ENCODE data around the gene BORCS5. TPM values are rescaled to one million over a fixed set of nuclear protein-coding genes. Genes with fewer than 3 reads are reported as not detected.

The BORCS5 gene
- total and polyA plus RNA-seq, 7 donors, result 4.3 to 13.3 (median 11.0) TPM

- 56 to 67% (median 60%) methylated on average over 5 of the region's 5 CpGs for WGBS, 3 donors
- intact Hi-C loops (cut with DNase I), result no loop called here
- no peak overlapping the region for H3K27ac ChIP-seq
Observed at GRCh38 chr12:12397184-12397583, 40.3 kb downstream of the BORCS5 start.

GRCh38 chr12:12398026-12398859 is 41.4 kb downstream of the BORCS5 start:
- no peak overlapping the region for H3K4me3 ChIP-seq
- ATAC-seq, result peak; percentile 64 to 92 (median 81)
- peak overlapping the region; percentile 43 for H3K27ac ChIP-seq
- no peak for TF ChIP-seq CTCF (IDR thresholded peaks at IDR 0.05)
- WGBS, 3 donors, result 53 to 59% (median 55%) methylated on average over 7 of the region's 7 CpGs
- peak; percentile 60 to 71 for DNase-seq
- no peaks in the 10 kb centered on the region for H3K27me3 ChIP-seq (ENCODE audit: insufficient read depth in 3 of 3, low read length in 2 of 3)
- intact Hi-C loops (cut with DNase I), result no loop called here
- no peaks in the 10 kb centered on the region for H3K9me3 ChIP-seq
- no peaks in the 10 kb centered on the region for H3K36me3 ChIP-seq (ENCODE audit: insufficient read depth in 1 of 2, low read depth in 1 of 2)
- H3K4me1 ChIP-seq, result no peaks in the 10 kb centered on the region

More at GRCh38 chr12:12397184-12397583, 40.3 kb downstream of the BORCS5 start:
- no peaks in the 10 kb centered on the region for H3K36me3 ChIP-seq (ENCODE audit: insufficient read depth in 1 of 2, low read depth in 1 of 2)
- DNase-seq (no peak), ATAC-seq (no peak)
- H3K9me3 ChIP-seq, result no peaks in the 10 kb centered on the region
- TF ChIP-seq CTCF (IDR thresholded peaks at IDR 0.05), result no peak
- H3K27me3 ChIP-seq (ENCODE audit: insufficient read depth in 3 of 3, low read length in 2 of 3), result no peaks in the 10 kb centered on the region
- H3K4me3 ChIP-seq, result no peak overlapping the region
- no peaks in the 10 kb centered on the region for H3K4me1 ChIP-seq

DNA sequence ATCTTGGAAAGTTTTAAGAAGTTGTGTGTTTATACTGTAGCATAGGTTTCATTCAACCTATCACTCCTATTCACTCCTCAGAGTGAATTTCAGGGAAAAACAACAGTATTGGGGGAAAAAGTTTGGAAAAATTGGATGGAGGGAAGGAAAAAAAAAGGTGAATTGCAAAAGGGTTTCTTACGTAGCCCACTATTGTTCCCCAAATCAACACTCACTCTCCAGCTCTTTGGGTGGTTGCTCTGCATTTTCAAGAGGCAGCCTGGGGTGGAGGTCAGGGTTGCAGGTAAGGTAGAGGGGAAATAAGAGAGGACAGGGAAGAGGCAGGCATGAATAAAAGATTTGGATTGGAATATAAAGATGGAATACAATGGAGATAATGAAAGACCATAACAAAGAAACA is 42.3 kb downstream of the BORCS5 start:
- no peaks in the 10 kb centered on the region for H3K27me3 ChIP-seq (ENCODE audit: insufficient read depth in 3 of 3, low read length in 2 of 3)
- H3K36me3 ChIP-seq (ENCODE audit: insufficient read depth in 1 of 2, low read depth in 1 of 2), result no peaks in the 10 kb centered on the region
- H3K4me3 ChIP-seq, result no peak overlapping the region
- no peaks in the 10 kb centered on the region for H3K4me1 ChIP-seq
- intact Hi-C loops (cut with DNase I), result no loop called here
- DNase-seq, result no peak
- H3K27ac ChIP-seq, result peak overlapping the region; percentile 12
- WGBS, 3 donors, result 96 to 100% (median 97%) methylated on average over 1 of the region's 1 CpG
- no peak for ATAC-seq
- H3K9me3 ChIP-seq, result no peaks in the 10 kb centered on the region
- TF ChIP-seq CTCF (IDR thresholded peaks at IDR 0.05), result no peak

DNA sequence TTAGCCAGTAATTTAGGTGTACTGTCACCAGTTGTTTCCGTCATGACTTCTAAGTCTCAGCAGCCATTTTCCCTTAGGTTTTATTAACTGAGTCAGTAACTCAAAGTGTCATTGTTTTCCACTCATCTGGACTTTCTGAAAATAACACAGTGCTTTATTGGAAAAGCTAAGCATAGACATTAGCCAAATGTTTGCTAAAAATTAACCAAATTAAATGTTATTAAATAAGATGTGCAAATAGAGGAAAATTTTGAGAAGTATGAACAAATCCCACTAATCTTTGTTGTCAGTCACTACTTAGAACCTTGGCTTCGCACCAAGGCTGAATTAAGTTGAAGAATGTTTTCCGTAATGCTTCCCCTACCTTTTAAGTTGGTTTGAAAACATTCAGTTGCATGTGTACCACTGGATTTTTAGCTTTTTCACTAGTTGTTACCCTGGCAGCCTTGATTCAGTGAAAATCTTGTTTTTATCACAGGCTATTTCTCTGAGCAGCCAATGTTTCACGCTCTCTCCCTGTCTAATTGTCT is 43.0 kb downstream of the BORCS5 start:
- Histone ChIP-seq H3K4me1 (no peaks in the 10 kb centered on the region), H3K4me3 (no peak overlapping the region), H3K27me3 (ENCODE audit: insufficient read depth in 3 of 3, low read length in 2 of 3) (no peaks in the 10 kb centered on the region), H3K27ac (no peak overlapping the region), H3K9me3 (no peaks in the 10 kb centered on the region), H3K36me3 (ENCODE audit: insufficient read depth in 1 of 2, low read depth in 1 of 2) (no peaks in the 10 kb centered on the region)
- ATAC-seq, result no peak
- 78 to 87% (median 80%) methylated on average over 4 of the region's 4 CpGs for WGBS, 3 donors
- intact Hi-C loops (cut with DNase I), result no loop called here
- DNase-seq, result no peak
- no peak for TF ChIP-seq CTCF (IDR thresholded peaks at IDR 0.05)

All from psoas muscle (tissue), 8 donors.